Mesodermal cell (in vitro differentiated cells): ENCODE data around the gene KRTAP29-1.
"Not testable (repeated sequence)": the region's sequence is repeated elsewhere in the genome, so short reads cannot be mapped to it uniquely, and the experiment has no call there.

Experiments used
- H3K27ac ChIP-seq: 2 replicates; pipeline ENCODE4 v1.7.0; 2013; ENCODE audit warnings: mild to moderate bottlenecking, low read depth, low read length, moderate library complexity; ENCODE audit not compliant: severe bottlenecking
- H3K36me3 ChIP-seq: 2 replicates; pipeline ENCODE4 v1.7.1; 2013; ENCODE audit warnings: mild to moderate bottlenecking, low read length, moderate library complexity; ENCODE audit not compliant: control insufficient read depth, insufficient read depth
- H3K4me1 ChIP-seq: one replicate; pipeline ENCODE4 v1.7.1; 2013; ENCODE audit warnings: mild to moderate bottlenecking, low read length; ENCODE audit not compliant: insufficient read depth, control insufficient read depth, poor library complexity, severe bottlenecking
- H3K4me3 ChIP-seq: 2 replicates; pipeline ENCODE4 v1.7.0; 2013; ENCODE audit warnings: low read length, control low read depth, mild to moderate bottlenecking; ENCODE audit not compliant: insufficient read depth, poor library complexity, severe bottlenecking; ENCODE audit errors: extremely low read depth
- H3K9me3 ChIP-seq: 2 replicates; pipeline ENCODE4 v1.7.1; 2013; ENCODE audit warnings: mild to moderate bottlenecking, low read length, moderate library complexity; ENCODE audit not compliant: control insufficient read depth
- WGBS, 2 experiments: methylation state at CpG; one replicate each; pipeline ENCODE4 v1.1.5; 2013; ENCODE audit warnings: missing lambda C conversion rate in 2 of 2; ENCODE audit not compliant: insufficient coverage in 2 of 2; 5-methylcytosine and 5-hydroxymethylcytosine counted together

KRTAP29-1 gene

GRCh38 chr17:41294016-41294415 is 8.6 kb downstream of the KRTAP29-1 start:
- Histone ChIP-seq H3K4me1 (no peaks in the 10 kb centered on the region), H3K9me3 (no peaks in the 10 kb centered on the region), H3K4me3 (no peak overlapping the region), H3K36me3 (no peaks in the 10 kb centered on the region), H3K27ac (no peak overlapping the region)
- WGBS, 2 experiments = 92 to 94% methylated on average over 1 of the region's 1 CpG

- Histone ChIP-seq H3K4me3 (no peak overlapping the region), H3K27ac (no peak overlapping the region), H3K36me3 (no peaks in the 10 kb centered on the region), H3K4me1 (peaks cover 20% of the 10 kb centered on the region), H3K9me3 (no peaks in the 10 kb centered on the region)
- WGBS, 2 experiments = 80 to 100% methylated on average over 1 of the region's 3 CpGs
Observed at GRCh38 chr17:41287050-41287449, 15.6 kb downstream of the KRTAP29-1 start.

- Histone ChIP-seq H3K4me3 (no peak overlapping the region), H3K9me3 (no peaks in the 10 kb centered on the region), H3K27ac (no peak overlapping the region), H3K36me3 (no peaks in the 10 kb centered on the region), H3K4me1 (peaks cover 20% of the 10 kb centered on the region)
- 71% methylated on average over 1 of the region's 2 CpGs; no CpG with 5 or more reads in 1 of the 2 experiments for WGBS, 2 experiments
Observed at GRCh38 chr17:41284546-41284945, 18.1 kb downstream of the KRTAP29-1 start.

GRCh38 chr17:41284043-41284442 is 18.6 kb downstream of the KRTAP29-1 start:
- H3K4me1 ChIP-seq = peaks cover 20% of the 10 kb centered on the region
- 84 to 100% methylated on average over 1 to 2 of the region's 3 CpGs for WGBS, 2 experiments
- peak overlapping the region; percentile 60 for H3K27ac ChIP-seq
- H3K4me3 ChIP-seq = no peak overlapping the region
- H3K36me3 ChIP-seq = no peaks in the 10 kb centered on the region
- H3K9me3 ChIP-seq = no peaks in the 10 kb centered on the region

GRCh38 chr17:41278176-41278955 is 24.3 kb downstream of the KRTAP29-1 start:
- no peak overlapping the region for H3K4me3 ChIP-seq
- H3K27ac ChIP-seq = no peak overlapping the region
- no peaks in the 10 kb centered on the region for H3K9me3 ChIP-seq
- H3K36me3 ChIP-seq = no peaks in the 10 kb centered on the region
- peaks cover 4% of the 10 kb centered on the region for H3K4me1 ChIP-seq
- 83 to 86% methylated on average over 1 to 2 of the region's 3 CpGs for WGBS, 2 experiments

GRCh38 chr17:41275648-41276190 is 26.9 kb downstream of the KRTAP29-1 start, which contains the start of gene KRTAP9-7:
Gene KRTAP9-7 (plus strand): TSS chr17:41275698. CDS start chr17:41275698, 0 bp downstream.
- not testable (repeated sequence) for H3K9me3 ChIP-seq, H3K4me1 ChIP-seq, H3K36me3 ChIP-seq, H3K27ac ChIP-seq, H3K4me3 ChIP-seq
- 74 to 89% methylated on average over 3 of the region's 3 CpGs for WGBS, 2 experiments

GRCh38 chr17:41271858-41272257 is 30.8 kb downstream of the KRTAP29-1 start:
- 60 to 67% methylated on average over 1 of the region's 1 CpG for whole genome bisulfite sequencing, 2 experiments
- Histone ChIP-seq H3K9me3 (no peaks in the 10 kb centered on the region), H3K4me1 (no peaks in the 10 kb centered on the region), H3K36me3 (no peaks in the 10 kb centered on the region), H3K27ac (no peak overlapping the region), H3K4me3 (no peak overlapping the region)

GRCh38 chr17:41271323-41271722 is 31.3 kb downstream of the KRTAP29-1 start:
- H3K27ac ChIP-seq, H3K4me3 ChIP-seq, H3K36me3 ChIP-seq, H3K4me1 ChIP-seq, H3K9me3 ChIP-seq: not testable (repeated sequence)
- 50% methylated on average over 1 of the region's 1 CpG; no CpG with 5 or more reads in 1 of the 2 experiments for WGBS, 2 experiments

GRCh38 chr17:41267711-41268110 is 34.9 kb downstream of the KRTAP29-1 start:
- no peak overlapping the region for H3K27ac ChIP-seq
- H3K36me3 ChIP-seq = no peaks in the 10 kb centered on the region
- no peaks in the 10 kb centered on the region for H3K4me1 ChIP-seq
- H3K4me3 ChIP-seq = no peak overlapping the region
- no peaks in the 10 kb centered on the region for H3K9me3 ChIP-seq
- WGBS, 2 experiments = no CpG with 5 or more reads among the region's 3 CpGs

- WGBS, 2 experiments = 70 to 83% methylated on average over 1 to 2 of the region's 2 CpGs
- Histone ChIP-seq H3K4me1 (no peaks in the 10 kb centered on the region), H3K27ac (no peak within 1 kb of the TSS), H3K36me3 (no peaks in the 10 kb centered on the region), H3K4me3 (no peak within 1 kb of the TSS), H3K9me3 (no peaks in the 10 kb centered on the region)
Observed at GRCh38 chr17:41265078-41265477, 37.6 kb downstream of the KRTAP29-1 start, which contains the start of gene KRTAP9-6. Gene KRTAP9-6 (plus strand): TSS chr17:41265378. CDS start chr17:41265378, 0 bp downstream.

- H3K36me3 ChIP-seq = no peaks in the 10 kb centered on the region
- H3K4me3 ChIP-seq = no peak overlapping the region
- 75 to 100% methylated on average over 2 of the region's 3 CpGs for WGBS, 2 experiments
- H3K9me3 ChIP-seq = no peaks in the 10 kb centered on the region
- H3K4me1 ChIP-seq = no peaks in the 10 kb centered on the region
- H3K27ac ChIP-seq = no peak overlapping the region
Observed at GRCh38 chr17:41264599-41264998, 38.1 kb downstream of the KRTAP29-1 start.
